H1 (cell line): Measurements from ENCODE around the gene ARMH4. TPM values are rescaled to one million over a fixed set of nuclear protein-coding genes. Genes with fewer than 3 reads are reported as not detected.

Experiments used
- CTCF ChIA-PET: fragments of 300-600 bp; sonication (Branson Sonifier 250); formaldehyde crosslinking; loops from one replicate; lab custom pipeline; 2021; ENCODE audit not compliant: partially characterized antibody; lab: Charles Lee
- POLR2A ChIA-PET: fragments of 300-600 bp; sonication (Branson Sonifier 250); formaldehyde crosslinking; loops from one replicate; lab custom pipeline; 2021; ENCODE audit warnings: inconsistent platforms; ENCODE audit not compliant: partially characterized antibody; lab: Charles Lee
- DNase-seq, 2 experiments: peaks; one replicate each; pipeline versions ENCODE4 v3.0.0 to v3.0.0-alpha.2; 2010 to 2022; ENCODE audit warnings: low spot score in 2 of 2, low read depth in 1 of 2, mixed read lengths in 1 of 2
- FAIRE-seq: peaks from 2 replicates; lab custom pipeline; 2011; peaks lifted over from hg19 to GRCh38; lab: Jason Lieb, UNC
- H2AFZ ChIP-seq: 2 replicates; pipeline ENCODE4 v1.8.1; 2012; ENCODE audit warnings: low read length, inconsistent platforms
- H2AK5ac ChIP-seq: 2 replicates; pipeline ENCODE4 v1.6.1; 2013; ENCODE audit warnings: low read depth, low read length
- H2BK120ac ChIP-seq: replicated peaks from 2 replicates; pipeline ENCODE3; 2013; ENCODE audit warnings: low read depth, low read length, inconsistent platforms
- H2BK12ac ChIP-seq: 2 replicates; pipeline ENCODE4 v1.6.1; 2013; ENCODE audit warnings: low read depth, low read length
- H2BK15ac ChIP-seq: 2 replicates; pipeline ENCODE4 v1.6.1; 2013; ENCODE audit warnings: low read length
- H2BK20ac ChIP-seq: 2 replicates; pipeline ENCODE4 v1.6.1; 2013; ENCODE audit warnings: low read length
- H2BK5ac ChIP-seq: 2 replicates; pipeline ENCODE4 v1.6.1; 2013; ENCODE audit warnings: low read depth, low read length
- H3K14ac ChIP-seq: 2 replicates; pipeline ENCODE4 v1.6.1; 2013; ENCODE audit warnings: inconsistent platforms; ENCODE audit not compliant: insufficient read length
- H3K18ac ChIP-seq: 2 replicates; pipeline ENCODE4 v1.6.1; 2013; ENCODE audit warnings: low read length; ENCODE audit errors: extremely low read depth
- H3K23ac ChIP-seq: 2 replicates; pipeline ENCODE4 v1.6.1; 2013; ENCODE audit warnings: inconsistent platforms; ENCODE audit not compliant: insufficient read length
- H3K23me2 ChIP-seq: 2 replicates; pipeline ENCODE4 v1.6.1; 2013; ENCODE audit warnings: low read depth, low read length
- H3K27ac ChIP-seq: 2 replicates; pipeline ENCODE4 v1.6.1; 2011; ENCODE audit warnings: low read depth, low read length, inconsistent platforms
- H3K27me3 ChIP-seq, 4 experiments: replicated peaks in 1 of 4; 1 replicate in 1 of 4; 2 replicates in 3 of 4; pipeline versions ENCODE4 v1.6.1 to v1.8.1; 2011 to 2013; ENCODE audit warnings: low read length in 3 of 4, mild to moderate bottlenecking in 3 of 4, inconsistent platforms in 2 of 4, mixed read lengths in 2 of 4, moderate library complexity in 1 of 4; ENCODE audit not compliant: control insufficient read depth in 3 of 4, insufficient read depth in 3 of 4; ENCODE audit errors: extremely low read depth in 1 of 4
- H3K36me3 ChIP-seq, 4 experiments: 2 replicates each; pipeline versions ENCODE4 v1.6.1 to v1.8.1; 2011 to 2013; ENCODE audit warnings: mild to moderate bottlenecking in 4 of 4, low read length in 3 of 4, moderate library complexity in 2 of 4, control low read depth in 1 of 4, inconsistent platforms in 1 of 4; ENCODE audit not compliant: insufficient read depth in 4 of 4, control insufficient read depth in 2 of 4
- H3K4ac ChIP-seq: replicated peaks from 2 replicates; pipeline ENCODE3; 2013; ENCODE audit warnings: low read length, low read depth, mixed read lengths, inconsistent platforms; ENCODE audit not compliant: insufficient read length
- H3K4me1 ChIP-seq, 4 experiments: replicated peaks in 1 of 4; 1 replicate in 1 of 4; 2 replicates in 3 of 4; pipeline versions ENCODE4 v1.6.1 to v1.8.1; 2011 to 2013; ENCODE audit warnings: low read length in 3 of 4, inconsistent platforms in 2 of 4, mixed read lengths in 1 of 4; ENCODE audit not compliant: insufficient read depth in 4 of 4, control insufficient read depth in 3 of 4
- H3K4me2 ChIP-seq, 2 experiments: 2 replicates each; pipeline versions ENCODE4 v1.6.1 to v1.8.1; 2011 to 2013; ENCODE audit warnings: low read depth in 2 of 2, low read length in 2 of 2, control low read depth in 1 of 2, inconsistent platforms in 1 of 2, mild to moderate bottlenecking in 1 of 2; ENCODE audit not compliant: insufficient read depth in 1 of 2
- H3K4me3 ChIP-seq, 4 experiments: fragments of 200-600, 300-600 bp in 1 of 4; sonication (generic), shearing (Covaris generic), sonication (Bioruptor Twin) in 1 of 4; 2 replicates each; pipeline versions ENCODE4 v1.5.1 to v1.8.1; 2011 to 2016; ENCODE audit warnings: low read length in 4 of 4, low read depth in 3 of 4, control low read depth in 2 of 4, inconsistent platforms in 2 of 4, mild to moderate bottlenecking in 2 of 4, mixed read lengths in 1 of 4, moderate library complexity in 1 of 4; ENCODE audit not compliant: insufficient read depth in 2 of 4; ENCODE audit errors: extremely low read depth in 1 of 4
- H3K56ac ChIP-seq: replicated peaks from 2 replicates; pipeline ENCODE3; 2013; ENCODE audit warnings: low read depth, mild to moderate bottlenecking, mixed read lengths, low read length, inconsistent platforms; ENCODE audit not compliant: insufficient read length
- H3K79me1 ChIP-seq: 2 replicates; pipeline ENCODE4 v1.6.1; 2013; ENCODE audit warnings: low read depth, low read length, control low read depth
- H3K79me2 ChIP-seq, 2 experiments: 2 replicates each; pipeline versions ENCODE4 v1.6.1 to v1.8.1; 2012 to 2013; ENCODE audit warnings: low read length in 2 of 2, mild to moderate bottlenecking in 2 of 2, inconsistent platforms in 1 of 2; ENCODE audit not compliant: insufficient read depth in 2 of 2, control insufficient read depth in 1 of 2
- H3K9ac ChIP-seq, 4 experiments: replicated peaks in 1 of 4; 1 replicate in 1 of 4; 2 replicates in 3 of 4; pipeline versions ENCODE4 v1.6.1 to v1.8.1; 2011 to 2013; ENCODE audit warnings: low read depth in 3 of 4, low read length in 3 of 4, control low read depth in 2 of 4, mild to moderate bottlenecking in 2 of 4, moderate library complexity in 2 of 4, inconsistent platforms in 1 of 4; ENCODE audit errors: extremely low read depth in 1 of 4
- H3K9me3 ChIP-seq, 2 experiments: 2 replicates each; pipeline versions ENCODE4 v1.6.1 to v1.8.1; 2012 to 2013; ENCODE audit warnings: mild to moderate bottlenecking in 2 of 2, moderate library complexity in 2 of 2, control low read depth in 1 of 2, inconsistent platforms in 1 of 2, low read depth in 1 of 2, low read length in 1 of 2, mixed read lengths in 1 of 2; ENCODE audit not compliant: insufficient read depth in 2 of 2
- H4K20me1 ChIP-seq, 2 experiments: replicated peaks in 1 of 2; 2 replicates each; pipeline versions ENCODE3 to v1.8.1; 2011 to 2013; ENCODE audit warnings: inconsistent platforms in 2 of 2, low read length in 2 of 2, mild to moderate bottlenecking in 1 of 2; ENCODE audit not compliant: insufficient read depth in 2 of 2, control insufficient read depth in 1 of 2
- H4K5ac ChIP-seq: 2 replicates; pipeline ENCODE4 v1.6.1; 2013; ENCODE audit warnings: low read length, low read depth, mixed read lengths, inconsistent platforms; ENCODE audit not compliant: insufficient read length
- H4K8ac ChIP-seq: 2 replicates; pipeline ENCODE4 v1.8.0; 2013; ENCODE audit warnings: mild to moderate bottlenecking, moderate library complexity, low read length, inconsistent platforms; ENCODE audit not compliant: insufficient read depth; ENCODE audit errors: extremely low read depth
- H4K91ac ChIP-seq: replicated peaks from 2 replicates; pipeline ENCODE3; 2013; ENCODE audit warnings: low read length, mixed read lengths, inconsistent platforms; ENCODE audit not compliant: insufficient read length
- CHD2 ChIP-seq: IDR thresholded peaks from 2 replicates; pipeline ENCODE4 v1.6.1; 2012; ENCODE audit warnings: low read length, improper control_type of control experiment
- E2F6 ChIP-seq: IDR thresholded peaks from 2 replicates; pipeline ENCODE4 v1.6.1; 2012; ENCODE audit warnings: inconsistent platforms
- GABPA ChIP-seq: IDR thresholded peaks from 2 replicates; pipeline ENCODE4 v1.6.1; 2011; ENCODE audit warnings: mild to moderate bottlenecking, low read length, moderate library complexity, borderline replicate concordance; ENCODE audit not compliant: insufficient read depth
- MAFK ChIP-seq: IDR thresholded peaks from 2 replicates; pipeline ENCODE4 v1.6.1; 2012; ENCODE audit warnings: low read depth, mild to moderate bottlenecking, improper control_type of control experiment, low read length
- PHF8 ChIP-seq: fragments of 200-600 bp; sonication (generic); conservative IDR thresholded peaks from 2 replicates; pipeline ENCODE4 v1.7.1; 2012; ENCODE audit warnings: low read depth, mild to moderate bottlenecking, inconsistent platforms, low read length, moderate library complexity
- RBBP5 ChIP-seq: IDR thresholded peaks from 2 replicates; pipeline ENCODE4 v1.7.1; 2012; ENCODE audit warnings: low read depth, mild to moderate bottlenecking, inconsistent platforms, low read length, moderate library complexity, borderline replicate concordance
- SP4 ChIP-seq: IDR thresholded peaks from 2 replicates; pipeline ENCODE4 v1.6.1; 2012; ENCODE audit warnings: low read length, inconsistent platforms
- TCF12 ChIP-seq: IDR thresholded peaks from 2 replicates; pipeline ENCODE4 v1.6.1; 2011; ENCODE audit warnings: low read depth, mild to moderate bottlenecking, low read length
- WGBS, 2 experiments: shearing (Covaris generic) in 1 of 2; methylation state at CpG; one replicate each; pipeline versions ENCODE4 v1.1.6 to v1.1.7; 2013 to 2015; ENCODE audit warnings: low lambda C conversion rate in 2 of 2, mixed read lengths in 2 of 2, inconsistent platforms in 1 of 2, low coverage in 1 of 2, missing lambda C conversion rate in 1 of 2; ENCODE audit not compliant: insufficient replicate concordance in 2 of 2, insufficient coverage in 1 of 2, insufficient read length in 1 of 2; ENCODE audit errors: extremely low coverage in 1 of 2, missing lambda C conversion rate in 1 of 2; 5-methylcytosine and 5-hydroxymethylcytosine counted together
- polyA plus RNA-seq, 7 experiments: library from polyadenylated mRNA; depleted of rRNA in 3 of 7; stranded (reverse) in 5 of 7; unstranded in 2 of 7; fragments of >200 nt in 5 of 7; fragments of 200-250 nt in 2 of 7; gene quantifications; 1 replicate in 5 of 7; 2 replicates in 1 of 7; 4 replicates in 1 of 7; pipeline versions ENCODE4 v1.2.1 to v1.2.3, GENCODE V29; 2011 to 2013; ENCODE audit warnings: missing spikeins in 2 of 7, mixed read lengths in 2 of 7
- total RNA-seq: library from RNA; stranded (reverse); fragmentation: NEBNext Ultra II Directional; extraction: Animal tissue kit (Norgen Biotek cat#: 25700); gene quantifications from 2 replicates; pipeline ENCODE4 v1.2.1, GENCODE V29; 2021
- TF ChIP-seq, protein P1 (sequence below): IDR thresholded peaks from 2 replicates; pipeline ENCODE4 v1.6.1; 2011; ENCODE audit warnings: low read length, improper control_type of control experiment

ARMH4 gene
- total and polyA plus RNA-seq, 2 of the 8 experiments (the other 6 are each of a cell fraction or from before 2014, with no cell fraction given): 7.1 to 25.4 TPM

GRCh38 chr14:58118097-58118815 lies 33.8 kb downstream of the ARMH4 start:
- Histone ChIP-seq H2AFZ (no peak overlapping the region), H3K23ac (no peak overlapping the region), H2BK120ac (no peak overlapping the region), H3K4ac (no peak overlapping the region), H2BK15ac (no peak overlapping the region), H3K36me3 (0 out of 8 replicates have a peak, but pooled peaks cover 0 to 4% (median 0%) of the 10 kb centered on the region in 4 experiments), H4K91ac (no peak overlapping the region), H3K23me2 (0 out of 2 replicates have a peak, but pooled peaks cover 3% of the 10 kb centered on the region), H3K56ac (no peak overlapping the region), H3K4me2 (no peak overlapping the region), H3K4me3 (no peak overlapping the region), H3K4me1 (no peaks in the 10 kb centered on the region), H3K9me3 (no peaks in the 10 kb centered on the region), H2BK12ac (no peak overlapping the region), H3K18ac (no peak overlapping the region), H4K20me1 (no peaks in the 10 kb centered on the region), H2AK5ac (no peak overlapping the region), H4K8ac (no peak overlapping the region), H3K9ac (no peak overlapping the region), H3K79me1 (no peaks in the 10 kb centered on the region), H4K5ac (no peak overlapping the region), H2BK5ac (no peak overlapping the region), H3K27ac (no peak overlapping the region), H3K14ac (no peak overlapping the region), H3K27me3 (no peaks in the 10 kb centered on the region), H2BK20ac (no peak overlapping the region), H3K79me2 (no peaks in the 10 kb centered on the region)
- DNase-seq: no peak
- CTCF ChIA-PET: interaction anchor here (0.8 to 2.1 kb wide), 4 partner anchors 10 to 46 kb away, joined by 3 to 6 read pairs (median 4); no protein-coding TSS in a partner anchor
- TF ChIP-seq MAFK: no peak
- TF ChIP-seq E2F6: no peak
- TF ChIP-seq CHD2: no peak
- TF ChIP-seq, protein P1, sequence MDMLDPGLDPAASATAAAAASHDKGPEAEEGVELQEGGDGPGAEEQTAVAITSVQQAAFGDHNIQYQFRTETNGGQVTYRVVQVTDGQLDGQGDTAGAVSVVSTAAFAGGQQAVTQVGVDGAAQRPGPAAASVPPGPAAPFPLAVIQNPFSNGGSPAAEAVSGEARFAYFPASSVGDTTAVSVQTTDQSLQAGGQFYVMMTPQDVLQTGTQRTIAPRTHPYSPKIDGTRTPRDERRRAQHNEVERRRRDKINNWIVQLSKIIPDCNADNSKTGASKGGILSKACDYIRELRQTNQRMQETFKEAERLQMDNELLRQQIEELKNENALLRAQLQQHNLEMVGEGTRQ: no peak
- TF ChIP-seq GABPA: no peak
- no peak for TF ChIP-seq TCF12
- no peak for TF ChIP-seq PHF8
- no peak for TF ChIP-seq RBBP5
- no peak for TF ChIP-seq SP4
- 93% methylated on average over 4 of the region's 5 CpGs; no CpG with 5 or more reads in 1 of the 2 experiments for WGBS, 2 experiments
- POLR2A ChIA-PET: interaction anchor here (0.7 to 0.9 kb wide), 2 partner anchors 9 to 10 kb away, joined by 3 to 4 read pairs; no protein-coding TSS in a partner anchor
- no peak for FAIRE-seq
